ENCODE measurements around the gene CLIC1.

GRCh38 chr6:31771992-31772358, 35.6 kb upstream of the CLIC1 start:
- TF ChIP-seq CTCF (conservative IDR thresholded peaks at IDR 0.05; ENCODE audit: low read depth, low read length): no peak
- TF ChIP-seq EZH2 (IDR thresholded peaks at IDR 0.05; ENCODE audit: borderline replicate concordance, low read depth, low read length, poor library complexity, severe bottlenecking): no peak

Measured in A673 (cell line).